OCI-LY7 (cell line): ENCODE data around the gene PDE6G. TPM values are rescaled to one million over a fixed set of nuclear protein-coding genes. Genes with fewer than 3 reads are reported as not detected.
A peak's percentile ranks its signal among the peaks of the same experiment; 100 is the strongest.

Experiments
- BruUV-seq: library from RNA; stranded (reverse); fragments of 400-500 nt; replicated peaks from 2 replicates; lab custom pipeline; 2021; lab: Mats Ljungman, UMichigan
- CTCF ChIA-PET: fragments of 300-600 bp; sonication (Branson Sonifier 250); formaldehyde crosslinking; loops from one replicate; lab custom pipeline; 2022; ENCODE audit warnings: antibody characterized with exemption; ENCODE audit not compliant: unreplicated experiment; lab: Charles Lee
- POLR2A ChIA-PET: fragments of 300-600 bp; sonication (Branson Sonifier 250); formaldehyde crosslinking; loops from one replicate; lab custom pipeline; 2022; ENCODE audit warnings: antibody characterized with exemption; lab: Charles Lee
- DNase-seq: peaks from one replicate; pipeline ENCODE4 v3.0.0-alpha.2; 2015; ENCODE audit warnings: low spot score
- H2AFZ ChIP-seq: fragments of 200-600 bp; sonication (generic), shearing (Covaris generic); 2 replicates; pipeline ENCODE4 v1.6.1; 2014; ENCODE audit warnings: mild to moderate bottlenecking, antibody characterized with exemption, low read length, moderate library complexity
- H3K27ac ChIP-seq: fragments of 200-600 bp; sonication (generic); 2 replicates; pipeline ENCODE4 v1.5.1; 2014; ENCODE audit warnings: mixed run types, low read depth, mild to moderate bottlenecking, moderate library complexity, low read length, inconsistent platforms; ENCODE audit not compliant: poor library complexity, severe bottlenecking
- H3K36me3 ChIP-seq: fragments of 200-600 bp; sonication (generic); 2 replicates; pipeline ENCODE4 v1.6.1; 2014; ENCODE audit warnings: mild to moderate bottlenecking, antibody characterized with exemption, low read length, moderate library complexity, mixed read lengths; ENCODE audit not compliant: insufficient read depth
- H3K4me1 ChIP-seq: fragments of 200-600 bp; sonication (generic); 2 replicates; pipeline ENCODE4 v1.5.1; 2014; ENCODE audit warnings: mild to moderate bottlenecking, low read length; ENCODE audit not compliant: insufficient read depth, poor library complexity, severe bottlenecking
- H3K4me2 ChIP-seq: fragments of 200-600 bp; sonication (generic); 2 replicates; pipeline ENCODE4 v1.6.1; 2014; ENCODE audit warnings: mild to moderate bottlenecking, low read length
- H3K4me3 ChIP-seq: fragments of 200-600 bp; sonication (generic); 2 replicates; pipeline ENCODE4 v1.5.1; 2014; ENCODE audit warnings: mild to moderate bottlenecking, low read depth, low read length; ENCODE audit not compliant: poor library complexity, severe bottlenecking
- H3K79me2 ChIP-seq: fragments of 200-600 bp; sonication (generic); 2 replicates; pipeline ENCODE4 v1.6.1; 2016; ENCODE audit warnings: low read depth, mild to moderate bottlenecking, low read length, moderate library complexity, mixed read lengths; ENCODE audit not compliant: insufficient read depth
- H3K9me2 ChIP-seq: fragments of 200-600 bp; sonication (generic); 2 replicates; pipeline ENCODE4 v1.6.1; 2016; ENCODE audit warnings: mild to moderate bottlenecking, low read length, mixed read lengths; ENCODE audit not compliant: insufficient read depth
- H3K9me3 ChIP-seq: fragments of 200-600 bp; sonication (generic); 2 replicates; pipeline ENCODE4 v1.6.1; 2014; ENCODE audit warnings: mild to moderate bottlenecking, mixed run types, low read length, mixed read lengths
- H4K20me1 ChIP-seq: fragments of 200-600 bp; sonication (generic); 2 replicates; pipeline ENCODE4 v1.6.1; 2014; ENCODE audit warnings: mild to moderate bottlenecking, antibody characterized with exemption, low read length, moderate library complexity, mixed read lengths; ENCODE audit not compliant: insufficient read depth
- EZH2phosphoT487 ChIP-seq: fragments of 200-600 bp; sonication (generic); IDR thresholded peaks from 2 replicates; pipeline ENCODE4 v1.6.1; 2018; ENCODE audit warnings: low read depth, borderline replicate concordance, mild to moderate bottlenecking, mixed run types, antibody characterized with exemption, low read length, moderate library complexity, mixed read lengths
- intact Hi-C: fragments of 100-400 bp; cut with micrococcal nuclease; formaldehyde crosslinking; loops from one replicate; pipeline ENCODE4 v1.10.0; 2022; ENCODE audit not compliant: unreplicated experiment
- total RNA-seq, 2 experiments: library from RNA; depleted of rRNA in 1 of 2; stranded (reverse); fragments of >200 nt in 1 of 2; shearing (Covaris generic) in 1 of 2; gene quantifications; 2 replicates each; pipeline ENCODE4 v1.2.3, GENCODE V29; 2014 to 2022
- TF ChIP-seq, protein P1 (sequence below): fragments of 200-600 bp; sonication (generic); conservative IDR thresholded peaks from 2 replicates; pipeline ENCODE4 v1.5.1; 2014; ENCODE audit warnings: mild to moderate bottlenecking, antibody characterized with exemption, low read length, moderate library complexity, mixed read lengths

The PDE6G gene
- total RNA-seq, 2 experiments from 2014 or later = 0.44 TPM; not detected in 1

GRCh38 chr17:81638683-81639082 lies 17.7 kb downstream of the PDE6G start:
- peaks cover 15% of the 10 kb centered on the region for H3K4me1 ChIP-seq
- ChIA-PET POLR2A (interaction anchor here (0.6 to 0.7 kb wide), 3 partner anchors 65 to 1209 kb away, joined by 3 to 6 read pairs (median 5); partner anchors contain the start of gene MRPL12), CTCF (no interaction called here)
- DNase-seq = no peak
- no TSS peak for BruUV-seq
- peaks cover 30% of the 10 kb centered on the region for H3K79me2 ChIP-seq
- peaks cover 7% of the 10 kb centered on the region for H3K36me3 ChIP-seq
- intact Hi-C loops = loop anchor here (5.0 kb wide), 1 partner anchor 86 kb away; the partner anchor contains the start of gene FAAP100
- no peak overlapping the region for H3K4me3 ChIP-seq
- no peak overlapping the region for H3K4me2 ChIP-seq
- no peak overlapping the region for H2AFZ ChIP-seq
- peaks cover 13% of the 10 kb centered on the region; the same call in 1 of the 2 replicates for H4K20me1 ChIP-seq
- H3K9me3 ChIP-seq = no peaks in the 10 kb centered on the region
- TF ChIP-seq, protein P1, sequence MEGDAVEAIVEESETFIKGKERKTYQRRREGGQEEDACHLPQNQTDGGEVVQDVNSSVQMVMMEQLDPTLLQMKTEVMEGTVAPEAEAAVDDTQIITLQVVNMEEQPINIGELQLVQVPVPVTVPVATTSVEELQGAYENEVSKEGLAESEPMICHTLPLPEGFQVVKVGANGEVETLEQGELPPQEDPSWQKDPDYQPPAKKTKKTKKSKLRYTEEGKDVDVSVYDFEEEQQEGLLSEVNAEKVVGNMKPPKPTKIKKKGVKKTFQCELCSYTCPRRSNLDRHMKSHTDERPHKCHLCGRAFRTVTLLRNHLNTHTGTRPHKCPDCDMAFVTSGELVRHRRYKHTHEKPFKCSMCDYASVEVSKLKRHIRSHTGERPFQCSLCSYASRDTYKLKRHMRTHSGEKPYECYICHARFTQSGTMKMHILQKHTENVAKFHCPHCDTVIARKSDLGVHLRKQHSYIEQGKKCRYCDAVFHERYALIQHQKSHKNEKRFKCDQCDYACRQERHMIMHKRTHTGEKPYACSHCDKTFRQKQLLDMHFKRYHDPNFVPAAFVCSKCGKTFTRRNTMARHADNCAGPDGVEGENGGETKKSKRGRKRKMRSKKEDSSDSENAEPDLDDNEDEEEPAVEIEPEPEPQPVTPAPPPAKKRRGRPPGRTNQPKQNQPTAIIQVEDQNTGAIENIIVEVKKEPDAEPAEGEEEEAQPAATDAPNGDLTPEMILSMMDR = no peak
- TF ChIP-seq EZH2phosphoT487 = no peak
- H3K27ac ChIP-seq = no peak overlapping the region
- no peaks in the 10 kb centered on the region for H3K9me2 ChIP-seq

DNA sequence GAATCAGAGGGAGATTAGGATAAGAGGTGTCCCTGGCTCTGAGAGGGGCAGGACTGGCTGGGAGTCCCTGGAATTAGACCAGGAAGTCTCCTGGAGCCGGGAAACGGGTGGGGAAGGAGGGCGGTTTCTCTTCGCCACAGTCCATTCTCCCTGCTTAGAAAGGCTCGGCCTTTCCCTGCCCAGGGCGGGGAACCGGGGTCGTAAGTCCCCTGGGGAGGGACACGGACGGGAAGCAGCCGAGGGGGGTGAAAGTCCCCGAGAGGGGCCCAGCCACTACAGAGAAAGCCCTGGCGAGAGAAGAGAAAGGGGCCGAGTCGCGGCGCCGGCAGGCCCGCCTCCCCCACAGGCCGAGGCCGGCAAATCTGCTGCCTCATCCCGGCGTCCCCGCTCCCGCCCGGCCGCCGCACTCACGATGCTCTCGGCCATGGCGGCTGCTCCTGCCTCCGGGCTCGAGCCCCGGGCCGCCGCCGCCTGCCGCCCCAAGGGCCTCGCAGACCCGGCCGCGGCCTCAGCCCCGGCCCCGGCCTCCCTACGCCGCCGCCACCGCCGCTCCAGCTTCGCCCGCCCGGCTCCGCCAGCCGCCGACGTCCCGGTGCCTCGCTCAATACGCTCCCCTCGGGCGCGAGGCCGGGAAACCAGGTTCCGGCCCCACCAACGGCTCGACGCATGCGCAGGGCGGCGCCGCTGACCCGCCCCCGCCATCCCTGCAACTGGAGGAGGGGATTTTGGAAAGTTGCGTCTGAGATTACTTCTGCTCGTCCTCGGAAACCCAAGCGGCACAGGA lies 19.6 kb downstream of the PDE6G start, which contains the start of the genes NPLOC4 and TSPAN10:
NPLOC4 (minus strand) TSS at position 608 of the 784 bp plus-strand sequence; CDS start at position 426, 182 bp downstream.
TSPAN10 (plus strand) TSS at position 692 of the 784 bp plus-strand sequence. CDS start 5,217 bp downstream, outside the sequence.
- Histone ChIP-seq H3K9me2 (no peaks in the 10 kb centered on the region), H3K79me2 (peaks cover 49% of the 10 kb centered on the region), H2AFZ (peak within 1 kb of the TSS; percentile 98), H3K27ac (peak within 1 kb of the TSS; percentile 14), H3K4me1 (peaks cover 15% of the 10 kb centered on the region), H3K4me2 (peak within 1 kb of the TSS; percentile 87), H3K9me3 (no peaks in the 10 kb centered on the region), H3K4me3 (peak within 1 kb of the TSS; percentile 84), H4K20me1 (peaks cover 13% of the 10 kb centered on the region; the same call in 1 of the 2 replicates), H3K36me3 (peaks cover 27% of the 10 kb centered on the region)
- CTCF ChIA-PET = interaction anchor here (0.6 kb wide), 1 partner anchor 465 kb away, joined by 3 read pairs; no protein-coding TSS in a partner anchor
- TF ChIP-seq, protein P1 = no peak
- TF ChIP-seq EZH2phosphoT487 = no peak
- intact Hi-C loops = loop anchor here (1.0 to 5.0 kb wide), 2 partner anchors 30 to 84 kb away; partner anchors contain the start of genes CCDC137, FAAP100 and OXLD1
- no TSS peak for BruUV-seq
- POLR2A ChIA-PET = no interaction called here
- DNase-seq = peak; percentile 93
